Measurements from ENCODE around the gene SLC26A4.

SLC26A4 gene

DNA sequence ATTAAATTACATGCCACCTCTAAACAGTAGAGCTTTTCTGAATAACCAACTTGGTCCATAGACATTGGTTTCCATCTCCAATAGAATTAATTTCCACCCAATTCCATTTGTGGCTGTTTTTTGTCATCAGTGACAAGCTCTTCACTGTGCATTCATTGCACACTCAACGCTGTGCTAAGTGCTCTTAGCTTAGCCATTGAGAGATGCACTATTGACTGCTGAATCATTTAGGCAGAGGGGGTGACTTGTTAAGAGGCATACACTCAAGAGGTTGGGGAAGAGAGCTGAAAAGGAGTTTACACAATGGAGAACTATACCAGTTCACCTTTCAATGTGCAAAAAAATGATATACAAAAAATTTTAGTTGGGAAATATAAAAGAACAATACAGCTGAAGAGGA is 51.4 kb downstream of the SLC26A4 start:
- Mint-ChIP-seq H3K9me3 (no peaks in the 10 kb centered on the region), H3K4me3 (no peak overlapping the region), H3K27ac (no peak overlapping the region), H3K4me1 (no peaks in the 10 kb centered on the region), H3K36me3 (ENCODE audit: low read depth) (no peaks in the 10 kb centered on the region), H3K27me3 (ENCODE audit: low read depth, poor library complexity) (peaks cover 12% of the 10 kb centered on the region)
- DNase-seq: no peak
- no peak for TF ChIP-seq CTCF (IDR thresholded peaks at IDR 0.05)

- Mint-ChIP-seq H3K9me3 (no peaks in the 10 kb centered on the region), H3K4me3 (no peak overlapping the region), H3K27me3 (ENCODE audit: low read depth, poor library complexity) (peaks cover 13% of the 10 kb centered on the region), H3K36me3 (ENCODE audit: low read depth) (no peaks in the 10 kb centered on the region), H3K27ac (no peak overlapping the region), H3K4me1 (no peaks in the 10 kb centered on the region)
- no peak for DNase-seq
- TF ChIP-seq CTCF (IDR thresholded peaks at IDR 0.05): no peak
These were observed 52.3 kb downstream of the SLC26A4 start for GRCh38 chr7:107712896-107713295.

DNA sequence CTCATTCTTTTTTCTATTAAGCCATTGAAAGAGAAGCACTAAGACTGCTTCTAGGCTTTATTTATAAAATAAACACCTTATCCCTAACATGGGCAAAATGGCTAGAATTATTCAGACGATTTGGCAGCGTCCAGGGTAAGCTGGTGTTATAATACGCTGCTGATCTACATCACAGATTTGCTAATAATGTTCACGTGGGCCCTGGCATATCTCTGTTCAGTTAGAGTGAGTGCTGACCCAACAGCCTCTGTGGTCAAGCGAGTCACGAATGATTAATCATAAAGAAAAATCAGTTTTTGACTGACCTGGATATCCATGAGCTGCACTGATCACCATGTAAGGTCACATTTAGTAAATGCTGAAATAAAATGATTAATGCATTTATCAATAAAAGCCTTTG is 54.9 kb downstream of the SLC26A4 start:
- H3K27me3 Mint-ChIP-seq (ENCODE audit: low read depth, poor library complexity): peaks cover 13% of the 10 kb centered on the region
- no peak overlapping the region for H3K4me3 Mint-ChIP-seq
- H3K27ac Mint-ChIP-seq: no peak overlapping the region
- H3K4me1 Mint-ChIP-seq: no peaks in the 10 kb centered on the region
- H3K36me3 Mint-ChIP-seq (ENCODE audit: low read depth): no peaks in the 10 kb centered on the region
- no peak for DNase-seq
- no peaks in the 10 kb centered on the region for H3K9me3 Mint-ChIP-seq
- no peak for TF ChIP-seq CTCF (IDR thresholded peaks at IDR 0.05)

GRCh38 chr7:107718456-107719193 is 58.0 kb downstream of the SLC26A4 start:
- H3K27me3 Mint-ChIP-seq (ENCODE audit: low read depth, poor library complexity): peaks cover 7% of the 10 kb centered on the region
- no peak for TF ChIP-seq CTCF (IDR thresholded peaks at IDR 0.05)
- no peak overlapping the region for H3K4me3 Mint-ChIP-seq
- no peak for DNase-seq
- H3K27ac Mint-ChIP-seq: no peak overlapping the region
- no peaks in the 10 kb centered on the region for H3K4me1 Mint-ChIP-seq
- H3K9me3 Mint-ChIP-seq: no peaks in the 10 kb centered on the region
- H3K36me3 Mint-ChIP-seq (ENCODE audit: low read depth): no peaks in the 10 kb centered on the region

GRCh38 chr7:107721286-107721685 is 60.7 kb downstream of the SLC26A4 start:
- no peak for TF ChIP-seq CTCF (IDR thresholded peaks at IDR 0.05)
- H3K36me3 Mint-ChIP-seq (ENCODE audit: low read depth): no peaks in the 10 kb centered on the region
- H3K9me3 Mint-ChIP-seq: no peaks in the 10 kb centered on the region
- DNase-seq: no peak
- H3K27ac Mint-ChIP-seq: no peak overlapping the region
- H3K4me1 Mint-ChIP-seq: no peaks in the 10 kb centered on the region
- no peak overlapping the region for H3K4me3 Mint-ChIP-seq
- peaks cover 6% of the 10 kb centered on the region for H3K27me3 Mint-ChIP-seq (ENCODE audit: low read depth, poor library complexity)

DNA sequence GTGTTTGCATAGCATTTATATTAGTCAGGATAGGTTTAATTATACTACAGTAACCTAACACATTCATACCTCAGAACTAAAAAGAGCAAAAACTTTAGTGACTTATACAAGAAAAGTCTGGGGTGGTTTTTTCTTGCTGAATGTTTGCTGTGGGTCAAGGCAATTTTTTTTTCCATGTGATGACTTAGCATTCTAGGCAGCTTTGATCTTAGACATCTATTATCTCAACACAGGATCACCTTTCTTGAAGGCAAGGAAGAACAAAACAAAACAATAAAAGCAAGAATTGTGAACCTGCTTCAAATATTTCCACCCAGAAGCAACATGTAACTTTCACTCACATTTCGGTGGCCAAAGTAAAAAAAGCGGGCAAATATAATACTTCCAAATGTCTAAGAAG is 62.6 kb downstream of the SLC26A4 start:
- no peak for TF ChIP-seq CTCF (IDR thresholded peaks at IDR 0.05)
- DNase-seq: no peak
- Mint-ChIP-seq H3K27me3 (ENCODE audit: low read depth, poor library complexity) (peaks cover 20% of the 10 kb centered on the region), H3K36me3 (ENCODE audit: low read depth) (no peaks in the 10 kb centered on the region), H3K4me1 (no peaks in the 10 kb centered on the region), H3K9me3 (no peaks in the 10 kb centered on the region), H3K27ac (no peak overlapping the region), H3K4me3 (no peak overlapping the region)

All from nephron progenitor cell (in vitro differentiated cells).